ENCODE measurements around the gene TENM4. TPM values are rescaled to one million over a fixed set of nuclear protein-coding genes. Genes with fewer than 3 reads are reported as not detected.

Gene TENM4
- total RNA-seq, 1 donor from 2014 or later = 5.1 TPM

DNA sequence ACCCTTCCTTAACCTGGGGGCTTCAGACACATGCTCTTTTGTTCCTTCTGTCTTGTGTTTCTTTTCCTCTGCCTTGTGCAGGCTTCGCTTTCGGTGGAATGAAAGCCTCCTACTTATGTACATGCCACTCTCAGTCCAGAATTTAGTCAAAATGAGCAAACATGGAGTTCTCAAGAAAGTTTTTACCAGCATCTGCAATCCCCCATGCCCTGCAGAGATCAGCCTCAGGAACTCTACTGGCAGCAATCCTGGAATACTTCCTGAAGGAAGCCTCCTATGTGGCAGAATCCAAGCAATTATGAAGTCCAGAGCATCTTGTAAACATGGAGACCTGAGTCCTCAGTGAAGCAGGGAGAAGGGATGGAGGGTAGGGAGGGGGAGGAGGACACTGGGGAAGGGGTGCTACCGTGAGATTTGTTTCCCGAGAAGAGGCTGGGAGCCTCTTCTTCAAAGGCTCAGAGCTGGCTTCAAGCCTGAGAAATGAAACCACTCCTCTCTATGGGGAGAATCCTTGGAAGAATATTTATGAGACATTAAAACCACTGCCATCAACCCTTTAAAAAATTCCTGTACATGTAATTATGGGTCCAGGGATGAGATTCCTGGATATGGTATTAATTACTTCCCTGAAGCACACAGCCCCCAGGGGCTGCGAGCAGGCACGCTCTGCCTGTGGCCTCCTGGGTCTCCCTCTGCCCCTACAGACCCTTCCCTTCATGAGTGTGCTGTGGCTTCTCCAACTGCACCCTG lies 58.4 kb downstream of the TENM4 start:
- Mint-ChIP-seq H3K4me1 (peaks cover 4% of the 10 kb centered on the region), H3K9me3 (no peaks in the 10 kb centered on the region), H3K27ac (no peak overlapping the region), H3K27me3 (ENCODE audit: insufficient read depth, low read depth) (peaks cover 2% of the 10 kb centered on the region), H3K4me3 (no peak overlapping the region), H3K36me3 (peaks cover 2% of the 10 kb centered on the region)
- no peak for DNase-seq (ENCODE audit: low spot score)
- Histone ChIP-seq H3K9ac (no peak overlapping the region), H3K4me3 (no peak overlapping the region), H3K27ac (no peak overlapping the region), H3K79me2 (ENCODE audit: low read depth) (no peaks in the 10 kb centered on the region), H3K4me2 (no peak overlapping the region), H3F3A (ENCODE audit: low read depth) (peaks cover 1% of the 10 kb centered on the region), H3K4me1 (peaks cover 3% of the 10 kb centered on the region), H4K20me1 (ENCODE audit: low read depth) (no peaks in the 10 kb centered on the region), H3K36me3 (no peaks in the 10 kb centered on the region), H3K27me3 (no peaks in the 10 kb centered on the region), H2AFZ (replicated peaks) (no peak overlapping the region), H3K9me3 (ENCODE audit: low read depth) (no peaks in the 10 kb centered on the region)
- TF ChIP-seq EZH2phosphoT487 (IDR thresholded peaks at IDR 0.05) (no peak), EZH2 (IDR thresholded peaks at IDR 0.05) (no peak)
- TF ChIP-seq, protein P1, sequence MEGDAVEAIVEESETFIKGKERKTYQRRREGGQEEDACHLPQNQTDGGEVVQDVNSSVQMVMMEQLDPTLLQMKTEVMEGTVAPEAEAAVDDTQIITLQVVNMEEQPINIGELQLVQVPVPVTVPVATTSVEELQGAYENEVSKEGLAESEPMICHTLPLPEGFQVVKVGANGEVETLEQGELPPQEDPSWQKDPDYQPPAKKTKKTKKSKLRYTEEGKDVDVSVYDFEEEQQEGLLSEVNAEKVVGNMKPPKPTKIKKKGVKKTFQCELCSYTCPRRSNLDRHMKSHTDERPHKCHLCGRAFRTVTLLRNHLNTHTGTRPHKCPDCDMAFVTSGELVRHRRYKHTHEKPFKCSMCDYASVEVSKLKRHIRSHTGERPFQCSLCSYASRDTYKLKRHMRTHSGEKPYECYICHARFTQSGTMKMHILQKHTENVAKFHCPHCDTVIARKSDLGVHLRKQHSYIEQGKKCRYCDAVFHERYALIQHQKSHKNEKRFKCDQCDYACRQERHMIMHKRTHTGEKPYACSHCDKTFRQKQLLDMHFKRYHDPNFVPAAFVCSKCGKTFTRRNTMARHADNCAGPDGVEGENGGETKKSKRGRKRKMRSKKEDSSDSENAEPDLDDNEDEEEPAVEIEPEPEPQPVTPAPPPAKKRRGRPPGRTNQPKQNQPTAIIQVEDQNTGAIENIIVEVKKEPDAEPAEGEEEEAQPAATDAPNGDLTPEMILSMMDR (IDR thresholded peaks at IDR 0.05) = no peak

- TF ChIP-seq EZH2phosphoT487 (IDR thresholded peaks at IDR 0.05) (no peak), EZH2 (IDR thresholded peaks at IDR 0.05) (no peak)
- TF ChIP-seq, protein P1 (IDR thresholded peaks at IDR 0.05) = no peak
- DNase-seq (ENCODE audit: low spot score) = no peak
Measured at GRCh38 chr11:79381036-79381435, 59.8 kb downstream of the TENM4 start.

GRCh38 chr11:79377406-79377805 lies 63.4 kb downstream of the TENM4 start:
- no peak overlapping the region for H3K27ac Mint-ChIP-seq
- Histone ChIP-seq H3K36me3 (no peaks in the 10 kb centered on the region), H3K9ac (no peak overlapping the region), H3K79me2 (ENCODE audit: low read depth) (no peaks in the 10 kb centered on the region), H4K20me1 (ENCODE audit: low read depth) (peaks cover 16% of the 10 kb centered on the region), H3K4me1 (peaks cover 21% of the 10 kb centered on the region), H3K27ac (no peak overlapping the region), H3K4me2 (no peak overlapping the region), H3K4me3 (no peak overlapping the region), H2AFZ (replicated peaks) (no peak overlapping the region), H3K9me3 (ENCODE audit: low read depth) (no peaks in the 10 kb centered on the region), H3F3A (ENCODE audit: low read depth) (peaks cover 29% of the 10 kb centered on the region), H3K27me3 (no peaks in the 10 kb centered on the region)
- TF ChIP-seq, protein P1 (IDR thresholded peaks at IDR 0.05) = no peak
- no peak overlapping the region for H3K4me3 Mint-ChIP-seq
- peak; percentile 45 for DNase-seq (ENCODE audit: low spot score)
- peaks cover 2% of the 10 kb centered on the region for H3K9me3 Mint-ChIP-seq
- H3K27me3 Mint-ChIP-seq (ENCODE audit: insufficient read depth, low read depth) = no peaks in the 10 kb centered on the region
- H3K4me1 Mint-ChIP-seq = peaks cover 14% of the 10 kb centered on the region
- peaks cover 7% of the 10 kb centered on the region for H3K36me3 Mint-ChIP-seq

More at GRCh38 chr11:79381036-79381435, 59.8 kb downstream of the TENM4 start:
- Histone ChIP-seq H3K4me3 (no peak overlapping the region), H3K27me3 (no peaks in the 10 kb centered on the region), H3K9ac (no peak overlapping the region), H3K4me2 (no peak overlapping the region), H4K20me1 (ENCODE audit: low read depth) (peaks cover 3% of the 10 kb centered on the region), H3K79me2 (ENCODE audit: low read depth) (no peaks in the 10 kb centered on the region), H3K36me3 (no peaks in the 10 kb centered on the region), H3K4me1 (peaks cover 4% of the 10 kb centered on the region), H3K9me3 (ENCODE audit: low read depth) (no peaks in the 10 kb centered on the region), H3K27ac (no peak overlapping the region), H2AFZ (replicated peaks) (no peak overlapping the region), H3F3A (ENCODE audit: low read depth) (peaks cover 16% of the 10 kb centered on the region)
- peaks cover 7% of the 10 kb centered on the region for H3K4me1 Mint-ChIP-seq
- peaks cover 2% of the 10 kb centered on the region for H3K9me3 Mint-ChIP-seq
- H3K27ac Mint-ChIP-seq = no peak overlapping the region
- H3K27me3 Mint-ChIP-seq (ENCODE audit: insufficient read depth, low read depth) = peaks cover 2% of the 10 kb centered on the region
- no peak overlapping the region for H3K4me3 Mint-ChIP-seq
- H3K36me3 Mint-ChIP-seq = peaks cover 5% of the 10 kb centered on the region

Measured in neural progenitor cell (in vitro differentiated cells).